IPS-NIHi7 (cell line): ENCODE measurements around the gene PDE4D.

Source experiments
- DNase-seq: peaks from one replicate; pipeline ENCODE4 v3.0.0; 2012; ENCODE audit warnings: mixed read lengths; ENCODE audit errors: extremely low spot score

Gene PDE4D

DNA sequence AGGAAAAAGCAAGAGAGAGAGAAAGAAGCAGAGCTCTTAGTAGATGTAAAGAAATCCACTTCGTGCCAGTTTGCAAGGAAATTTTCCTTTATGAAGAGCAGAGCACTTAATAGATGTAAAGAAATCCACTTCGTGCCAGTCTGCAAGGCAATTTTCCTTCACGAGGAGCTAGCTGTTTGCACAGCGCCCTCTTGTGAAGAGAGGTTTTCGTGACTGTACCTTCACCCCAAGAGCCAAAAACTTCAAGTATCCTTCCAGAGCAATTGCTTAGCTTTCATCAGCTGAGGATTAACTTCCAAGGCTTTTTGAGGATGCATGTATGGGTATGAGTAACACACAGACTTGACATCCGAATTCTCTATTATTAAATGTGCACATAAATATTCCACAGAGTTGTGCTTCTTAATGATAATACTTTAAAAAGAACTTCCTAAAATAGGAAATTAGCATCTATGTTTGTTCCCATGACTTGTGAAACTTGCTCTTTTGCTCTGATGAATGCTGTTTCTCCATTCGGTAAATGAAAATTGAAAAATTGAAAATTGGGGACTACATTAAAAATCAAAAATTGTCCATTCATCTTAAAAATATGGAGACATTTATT, 525.6 kb downstream of the PDE4D start:
- peak; percentile 46 for DNase-seq

DNA sequence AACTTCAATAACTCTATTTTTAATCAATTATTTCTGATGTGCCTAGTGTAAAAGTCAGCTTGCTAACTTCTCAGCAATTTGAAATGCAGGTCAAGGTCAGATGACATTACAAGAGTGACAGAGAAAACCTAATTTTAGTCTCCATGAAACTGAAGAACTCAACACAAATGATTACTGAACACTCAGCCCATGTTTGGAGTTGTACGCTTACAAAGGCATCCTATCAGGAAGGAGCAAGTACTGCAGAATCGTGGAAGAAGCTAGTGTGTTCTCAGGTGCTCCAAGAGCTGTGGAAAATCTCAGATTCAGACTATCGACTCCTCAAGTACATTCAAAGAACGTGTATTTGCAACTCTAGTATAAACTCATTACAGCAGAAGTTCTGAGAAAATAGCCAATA, 526.7 kb downstream of the PDE4D start:
- no peak for DNase-seq

DNA sequence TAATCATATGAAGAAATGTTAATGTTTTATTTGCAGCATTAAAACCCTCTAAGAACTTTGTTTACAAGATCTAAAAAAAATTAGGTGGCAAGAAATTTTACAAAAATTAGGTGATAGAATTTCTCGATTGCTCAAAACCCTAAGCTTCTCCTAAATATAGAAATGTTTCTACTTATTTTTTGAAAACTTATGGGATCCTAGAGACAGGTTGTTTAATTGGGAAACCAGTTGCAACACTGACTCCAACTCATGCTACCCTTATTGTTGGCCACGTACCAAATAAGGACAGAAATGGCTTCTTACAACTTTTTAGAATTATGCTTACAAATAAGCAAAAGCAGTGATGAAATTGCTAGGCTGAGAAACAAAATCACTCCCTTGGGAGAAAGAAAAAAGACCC, 531.1 kb downstream of the PDE4D start:
- no peak for DNase-seq

DNA sequence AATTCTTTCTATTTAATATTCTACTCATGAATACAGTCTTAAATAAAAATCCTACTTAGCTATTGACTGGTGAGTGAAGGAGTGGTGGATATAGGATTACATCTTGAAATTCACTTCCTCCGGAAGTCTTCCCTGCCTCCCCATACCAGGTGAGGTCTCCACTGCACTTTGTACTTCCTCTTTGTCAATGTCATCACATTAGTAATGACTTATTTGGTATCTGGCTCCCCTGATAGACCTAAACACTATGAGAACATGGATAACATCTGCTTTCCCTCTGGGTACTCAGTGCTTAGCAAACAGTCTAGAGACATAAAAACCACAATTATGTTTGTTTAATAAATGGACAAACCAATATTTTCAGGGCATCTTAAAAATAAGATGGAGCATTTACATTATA, 532.1 kb downstream of the PDE4D start:
- DNase-seq: no peak

DNA sequence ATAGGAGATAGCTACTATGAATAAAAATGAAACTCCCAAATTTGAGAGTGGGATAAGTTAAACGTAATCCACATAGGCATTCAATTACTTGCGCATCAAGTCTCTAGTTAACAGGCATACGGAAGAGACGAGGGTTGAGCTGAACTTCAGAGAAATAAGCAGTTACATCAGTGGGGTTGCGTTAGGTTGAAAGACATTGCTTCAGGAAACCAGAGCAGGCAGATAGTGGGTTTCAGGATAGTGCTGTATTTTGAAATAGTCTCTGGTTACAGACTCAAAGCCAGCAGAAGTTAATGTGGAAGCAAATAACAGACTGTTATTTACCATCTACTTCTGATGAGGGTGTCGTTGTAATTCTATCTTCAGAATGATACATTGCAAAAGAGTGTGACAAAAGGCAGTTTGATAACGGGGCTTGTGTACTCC, 533.4 kb downstream of the PDE4D start:
- DNase-seq: no peak

DNA sequence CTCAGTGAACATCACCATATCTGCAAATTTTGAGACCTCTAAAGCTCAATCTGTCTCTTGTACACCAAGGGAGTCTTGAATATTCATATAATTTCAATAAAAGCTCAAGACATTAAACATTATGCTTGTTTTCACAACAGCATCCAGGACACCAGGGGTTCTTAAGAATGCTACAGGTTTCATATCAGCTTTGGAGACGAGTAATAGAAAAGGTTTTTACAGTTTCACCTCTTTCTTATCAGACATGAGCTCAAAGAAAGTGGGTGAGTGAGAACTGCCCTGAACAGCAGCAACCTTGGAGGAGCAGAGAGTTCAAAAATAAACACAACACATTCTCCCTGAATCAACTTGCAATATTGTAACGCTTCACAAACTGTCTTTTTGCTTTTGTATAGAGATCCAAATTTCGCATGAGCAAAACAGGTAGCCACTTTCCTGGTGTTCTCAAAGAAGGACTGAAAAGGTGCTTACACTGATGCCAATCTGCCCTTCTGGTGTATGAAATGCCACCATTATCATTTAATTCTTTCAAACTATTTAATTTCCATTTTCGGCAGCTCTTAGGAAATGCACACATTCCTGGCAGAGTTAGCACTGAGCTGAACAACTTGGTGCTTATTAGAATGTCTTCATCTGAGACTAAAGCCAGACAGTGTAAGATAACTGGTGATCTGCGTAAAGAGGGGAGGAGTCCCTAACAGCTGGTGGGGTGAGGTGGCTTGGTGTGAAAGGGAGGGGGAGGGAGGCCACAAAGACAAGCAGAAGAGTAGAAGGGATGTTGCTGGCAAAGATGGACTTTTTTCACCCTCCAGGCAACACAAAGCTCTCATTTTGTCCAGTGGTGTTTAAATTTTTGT, 535.3 kb downstream of the PDE4D start:
- peak; percentile 41 for DNase-seq

DNA sequence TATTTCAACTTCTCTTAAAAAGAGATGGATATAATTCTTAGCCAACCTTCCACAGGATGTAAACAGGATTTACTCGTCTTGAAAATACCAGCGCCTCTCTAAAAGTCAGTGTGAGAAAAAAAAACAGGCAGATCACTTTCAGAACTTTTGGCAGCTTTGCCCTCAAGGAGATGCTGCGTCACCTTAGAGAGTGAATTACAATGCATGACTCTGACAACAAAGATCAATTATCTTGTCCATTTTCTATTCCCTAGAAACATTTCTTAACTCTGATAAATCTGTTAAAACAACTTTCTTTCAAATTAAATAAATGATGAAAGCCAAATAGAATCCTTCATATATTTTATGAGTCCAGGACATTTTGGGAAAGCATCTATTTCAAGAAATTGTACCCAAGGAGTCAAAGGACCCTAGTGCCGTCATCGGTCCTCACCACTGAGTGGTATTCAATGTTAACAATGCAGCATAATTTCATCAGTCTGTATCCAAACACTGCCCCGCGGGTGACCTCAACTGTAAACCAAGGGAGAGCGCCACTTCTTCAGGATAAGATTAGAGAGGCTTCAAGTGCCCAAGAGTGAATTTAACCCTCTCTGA, 536.0 kb downstream of the PDE4D start:
- DNase-seq: peak; percentile 16

GRCh38 chr5:59356813-59357380, 536.6 kb downstream of the PDE4D start:
- DNase-seq: peak; percentile 62

GRCh38 chr5:59354811-59355210, 538.7 kb downstream of the PDE4D start:
- DNase-seq: no peak

DNA sequence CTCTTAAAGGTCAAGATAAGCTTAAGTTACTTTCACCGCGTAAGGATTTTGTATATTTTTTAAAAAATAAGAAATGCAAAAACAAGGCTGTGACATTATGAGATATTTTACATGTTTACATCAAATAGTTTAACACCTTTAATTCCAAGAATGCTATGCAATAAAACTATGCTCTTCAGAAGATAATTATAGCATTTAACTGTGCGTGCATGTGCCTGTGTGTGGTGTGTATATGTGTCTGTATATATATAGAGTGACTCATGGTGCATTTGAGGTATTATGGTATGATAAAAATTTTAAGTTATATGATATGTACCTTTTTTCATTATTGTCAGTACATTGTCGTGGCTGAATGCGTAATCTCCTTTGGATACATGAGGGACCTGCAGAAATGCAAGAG, 539.3 kb downstream of the PDE4D start:
- no peak for DNase-seq

- DNase-seq: no peak
Observed at GRCh38 chr5:59351076-59351794, 542.3 kb downstream of the PDE4D start.

DNA sequence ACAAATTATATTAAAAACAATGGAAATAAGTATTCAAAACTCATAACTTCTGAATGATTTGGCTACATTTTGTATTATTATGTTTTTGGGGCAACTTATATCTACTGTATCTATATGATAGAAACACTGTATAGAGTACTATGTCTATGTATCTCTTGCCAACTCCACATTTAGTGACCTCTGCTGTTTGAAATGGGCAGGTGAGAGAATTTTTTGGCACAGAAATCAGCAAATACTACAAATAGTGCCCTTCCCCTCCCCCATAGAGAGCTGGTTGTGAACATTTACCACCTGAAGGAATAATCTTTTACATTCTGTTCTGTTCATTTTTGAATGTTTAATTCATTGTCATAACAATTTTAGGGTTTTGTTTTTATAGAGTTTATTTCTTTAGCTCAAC, 545.3 kb downstream of the PDE4D start:
- no peak for DNase-seq

GRCh38 chr5:59346982-59347381, 546.5 kb downstream of the PDE4D start:
- DNase-seq: no peak

- DNase-seq: no peak
Observed at GRCh38 chr5:59346514-59346913, 547.0 kb downstream of the PDE4D start.

DNA sequence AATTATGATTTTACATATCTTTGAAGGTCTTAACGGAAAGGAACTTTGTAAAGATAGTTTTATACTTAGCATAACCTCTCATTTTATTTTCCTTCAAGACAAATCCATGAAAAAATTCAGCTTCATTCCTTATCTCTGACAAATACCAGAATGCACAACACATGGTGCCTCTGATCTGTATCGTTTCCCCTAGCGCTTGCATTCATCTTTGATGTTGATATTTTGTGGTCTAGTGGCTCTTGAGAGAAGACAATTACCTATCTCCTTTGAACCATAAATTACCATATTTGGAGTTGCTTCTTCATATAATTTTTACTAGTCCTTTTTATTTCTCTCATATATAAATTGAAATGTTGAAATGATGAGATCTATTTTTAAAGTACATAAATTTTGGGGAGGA, 551.3 kb downstream of the PDE4D start:
- no peak for DNase-seq

DNA sequence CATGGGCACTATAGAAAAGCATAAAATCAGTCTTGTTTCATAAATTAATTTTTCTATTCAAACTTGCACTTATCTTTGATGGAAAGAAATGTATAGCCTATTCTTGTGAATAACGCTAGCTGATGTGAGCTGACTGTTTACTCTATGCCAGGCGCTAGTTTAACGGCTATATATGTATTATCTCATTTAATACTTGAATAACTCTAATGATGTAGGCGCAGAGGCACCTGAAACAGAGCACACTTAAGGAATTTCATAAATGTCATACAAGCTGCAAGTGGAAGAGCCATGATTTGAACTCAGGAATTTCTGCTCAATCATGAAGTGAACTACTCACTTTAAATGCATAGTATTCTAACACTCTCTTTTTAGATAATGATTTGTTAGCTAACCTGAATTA, 551.8 kb downstream of the PDE4D start:
- no peak for DNase-seq

GRCh38 chr5:59341155-59341554, 552.4 kb downstream of the PDE4D start:
- DNase-seq: no peak

DNA sequence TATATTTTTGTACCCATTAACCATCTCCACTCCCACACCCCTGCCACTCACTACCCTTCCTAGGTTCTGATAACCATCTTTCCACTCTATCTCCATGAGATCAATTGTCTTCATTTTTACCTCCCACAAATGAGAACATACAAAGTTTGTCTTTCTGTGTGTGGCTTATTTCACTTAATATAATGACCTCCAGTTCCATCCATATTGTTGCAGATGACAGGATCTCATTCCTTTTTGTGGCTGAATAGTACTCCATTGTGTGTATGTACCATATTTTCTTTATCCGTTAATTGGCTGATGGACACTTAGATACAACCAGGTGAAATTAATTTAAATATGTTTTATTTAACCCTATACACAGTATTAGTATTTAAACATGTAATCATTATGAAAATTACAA, 552.9 kb downstream of the PDE4D start:
- DNase-seq: no peak

DNA sequence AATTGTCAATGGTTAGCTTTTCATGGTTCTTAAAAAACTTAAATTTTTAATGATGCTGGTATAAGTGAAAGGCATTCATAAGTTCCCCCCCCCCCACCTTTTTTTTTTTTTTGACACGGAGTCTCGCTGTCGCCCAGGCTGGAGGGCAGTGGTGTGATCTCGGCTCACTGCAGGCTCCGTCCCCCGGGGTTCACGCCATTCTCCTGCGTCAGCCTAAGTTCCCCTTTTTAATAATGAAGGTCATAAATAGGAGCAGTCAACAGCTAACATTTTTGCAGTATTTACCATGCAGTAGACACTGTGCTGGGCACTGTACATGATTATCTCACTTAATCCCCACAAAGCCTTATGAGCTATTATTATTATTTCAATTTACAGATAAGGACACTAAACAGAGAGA, 556.3 kb downstream of the PDE4D start:
- DNase-seq: no peak

- no peak for DNase-seq
Observed at GRCh38 chr5:59335544-59335943, 558.0 kb downstream of the PDE4D start.

DNA sequence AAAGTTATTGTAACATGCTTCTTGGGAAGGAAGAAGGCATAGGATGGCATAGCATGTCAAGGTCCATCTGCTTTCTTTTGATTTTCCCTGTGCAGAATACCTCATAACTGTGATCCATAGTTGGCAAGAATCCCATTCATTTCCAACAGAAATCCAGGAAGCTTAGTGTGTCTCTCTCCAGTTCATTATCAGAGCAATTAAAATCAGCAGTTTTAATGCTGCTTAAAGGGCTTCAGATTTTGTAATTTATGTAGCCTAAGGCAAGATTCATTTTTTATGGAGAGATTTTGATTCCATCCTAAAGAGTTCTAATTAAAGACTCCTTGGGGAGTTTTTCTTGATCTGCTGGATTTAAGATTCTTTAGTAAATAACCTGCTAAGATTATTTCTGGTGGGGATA, 560.1 kb downstream of the PDE4D start:
- DNase-seq: no peak
